CD4-positive, alpha-beta T cell (primary cell): Measurements from ENCODE around the gene NIN. TPM values are rescaled to one million over a fixed set of nuclear protein-coding genes. Genes with fewer than 3 reads are reported as not detected.

ENCODE experiments used
- ATAC-seq: fragments of 200-7000 bp; cut with Tn5 transposase; one replicate; pipeline ENCODE4 v1.10.0; 2022; ENCODE audit warnings: mild to moderate bottlenecking; ENCODE audit not compliant: poor library complexity
- CTCF ChIA-PET: fragments of 350-600 bp; sonication (Branson Sonifier 250); formaldehyde crosslinking; loops from one replicate; lab custom pipeline; 2021; ENCODE audit warnings: antibody characterized with exemption, inconsistent platforms; lab: Charles Lee
- POLR2A ChIA-PET: fragments of 350-600 bp; sonication (Branson Sonifier 250); formaldehyde crosslinking; loops from one replicate; lab custom pipeline; 2021; ENCODE audit warnings: antibody characterized with exemption, inconsistent platforms; lab: Charles Lee
- DNase-seq, 14 experiments: peaks; one replicate each; pipeline ENCODE4 v3.0.0-alpha.2; 2013 to 2020; ENCODE audit warnings: mixed read lengths in 2 of 14
- H3K27ac ChIP-seq, 2 donors: one replicate each; pipeline versions ENCODE4 v1.5.1 to v1.7.0; 2013; ENCODE audit warnings: low read length in 2 of 2, low read depth in 1 of 2, mild to moderate bottlenecking in 1 of 2
- H3K27me3 ChIP-seq, 2 experiments: 1 replicate in 1 of 2; 2 replicates in 1 of 2; pipeline versions ENCODE4 v1.6.1 to v1.7.0; 2013; ENCODE audit warnings: low read length in 2 of 2, control low read depth in 1 of 2, mild to moderate bottlenecking in 1 of 2, moderate library complexity in 1 of 2; ENCODE audit not compliant: insufficient read depth in 2 of 2, control insufficient read depth in 1 of 2
- H3K36me3 ChIP-seq: one replicate; pipeline ENCODE4 v1.6.1; 2013; ENCODE audit warnings: low read length, control low read depth; ENCODE audit not compliant: insufficient read depth
- H3K4me1 ChIP-seq: one replicate; pipeline ENCODE4 v1.6.1; 2013; ENCODE audit warnings: low read length, control low read depth; ENCODE audit not compliant: insufficient read depth
- H3K4me3 ChIP-seq: one replicate; pipeline ENCODE4 v1.5.1; 2013; ENCODE audit warnings: mild to moderate bottlenecking, low read length, moderate library complexity
- H3K9me3 ChIP-seq, 2 experiments: 1 replicate in 1 of 2; 2 replicates in 1 of 2; pipeline versions ENCODE4 v1.6.1 to v1.7.0; 2013; ENCODE audit warnings: low read length in 2 of 2, mild to moderate bottlenecking in 2 of 2, control low read depth in 1 of 2, moderate library complexity in 1 of 2; ENCODE audit not compliant: control insufficient read depth in 1 of 2, insufficient read depth in 1 of 2
- H3K27ac Mint-ChIP-seq: one replicate; pipeline ENCODE4 v1.8.0; 2020; ENCODE audit warnings: mixed read lengths
- H3K27me3 Mint-ChIP-seq: one replicate; pipeline ENCODE4 v1.8.0; 2021; ENCODE audit warnings: mixed read lengths
- H3K36me3 Mint-ChIP-seq: one replicate; pipeline ENCODE4 v1.8.0; 2021; ENCODE audit warnings: low read depth, mixed read lengths
- H3K4me1 Mint-ChIP-seq: one replicate; pipeline ENCODE4 v1.8.0; 2021; ENCODE audit warnings: low read depth, mixed read lengths
- H3K4me3 Mint-ChIP-seq: one replicate; pipeline ENCODE4 v1.8.0; 2020; ENCODE audit warnings: mild to moderate bottlenecking, mixed read lengths
- H3K9me3 Mint-ChIP-seq: one replicate; pipeline ENCODE4 v1.8.0; 2020; ENCODE audit warnings: mixed read lengths
- CTCF ChIP-seq: fragments of 200-600 bp; IDR thresholded peaks from one replicate; pipeline ENCODE4 v1.8.0; 2022; ENCODE audit warnings: antibody characterized with exemption, mild to moderate bottlenecking
- intact Hi-C, 2 experiments: fragments of 100-400 bp; cut with DNase I in 1 of 2; cut with micrococcal nuclease in 1 of 2; formaldehyde crosslinking; loops; one replicate each; pipeline versions ENCODE4 v1.15.1 to v1.9.0; 2023 to 2025; cut with DNase I, micrococcal nuclease
- total RNA-seq, 174 experiments: library from RNA in 2 of 174; stranded (reverse) in 2 of 174; gene quantifications; one replicate each; pipeline ENCODE4 v1.2.3 and lab custom pipeline; 2021 to 2026

Gene NIN
- total RNA-seq, 2 experiments from 2014 or later = 96.8 to 98.5 TPM

- peak overlapping the region; percentile 72 for H3K27ac Mint-ChIP-seq
- DNase-seq = no peak
- peaks cover 24% of the 10 kb centered on the region for H3K4me1 ChIP-seq
- H3K36me3 ChIP-seq = no peaks in the 10 kb centered on the region
- peak overlapping the region; percentile 59 for H3K4me3 Mint-ChIP-seq
- no peak for ATAC-seq
- H3K27ac ChIP-seq = no peak overlapping the region
- intact Hi-C loops = loop anchor here (2.0 to 10.0 kb wide), 4 partner anchors 14 to 973 kb away; no protein-coding TSS in a partner anchor
- no peaks in the 10 kb centered on the region for H3K9me3 ChIP-seq
- POLR2A ChIA-PET = interaction anchor here (0.6 to 1.7 kb wide), 5 partner anchors 13 to 49 kb away, joined by 3 to 16 read pairs (median 7); no protein-coding TSS in a partner anchor
- no peaks in the 10 kb centered on the region for H3K9me3 Mint-ChIP-seq
- H3K27me3 Mint-ChIP-seq = no peaks in the 10 kb centered on the region
- H3K4me3 ChIP-seq = no peak overlapping the region
- no peaks in the 10 kb centered on the region for H3K27me3 ChIP-seq
- peaks cover 51% of the 10 kb centered on the region for H3K4me1 Mint-ChIP-seq
- TF ChIP-seq CTCF = no peak
- CTCF ChIA-PET = interaction anchor here (1.7 kb wide), 1 partner anchor 12 kb away, joined by 4 read pairs; no protein-coding TSS in a partner anchor
- H3K36me3 Mint-ChIP-seq = peaks cover 12% of the 10 kb centered on the region
These were observed 3.9 kb upstream of the NIN start for GRCh38 chr14:50834802-50835276.

GRCh38 chr14:50832935-50833630 lies 2.1 kb upstream of the NIN start:
- ChIA-PET POLR2A (interaction anchor here (1.7 kb wide), 1 partner anchor 27 kb away, joined by 7 read pairs; no protein-coding TSS in a partner anchor), CTCF (interaction anchor here (1.0 kb wide), 1 partner anchor 55 kb away, joined by 3 read pairs; no protein-coding TSS in a partner anchor)
- no peaks in the 10 kb centered on the region for H3K27me3 ChIP-seq
- DNase-seq = no peak
- no peak overlapping the region for H3K4me3 ChIP-seq
- intact Hi-C loops = loop anchor here (2.0 to 10.0 kb wide), 5 partner anchors 14 to 971 kb away; no protein-coding TSS in a partner anchor
- H3K4me1 ChIP-seq = peaks cover 33% of the 10 kb centered on the region
- peaks cover 67% of the 10 kb centered on the region for H3K4me1 Mint-ChIP-seq
- ATAC-seq = no peak
- no peaks in the 10 kb centered on the region for H3K27me3 Mint-ChIP-seq
- H3K36me3 ChIP-seq = no peaks in the 10 kb centered on the region
- peak overlapping the region; percentile 92 for H3K27ac Mint-ChIP-seq
- peak overlapping the region; percentile 82 for H3K4me3 Mint-ChIP-seq
- H3K36me3 Mint-ChIP-seq = peaks cover 22% of the 10 kb centered on the region
- no peaks in the 10 kb centered on the region for H3K9me3 Mint-ChIP-seq
- H3K9me3 ChIP-seq = no peaks in the 10 kb centered on the region
- TF ChIP-seq CTCF = no peak
- no peak overlapping the region for H3K27ac ChIP-seq

- intact Hi-C loops = loop anchor here (2.0 to 10.0 kb wide), 6 partner anchors 13 to 969 kb away; no protein-coding TSS in a partner anchor
- peaks cover 22% of the 10 kb centered on the region for H3K36me3 Mint-ChIP-seq
- H3K9me3 Mint-ChIP-seq = no peaks in the 10 kb centered on the region
- POLR2A ChIA-PET = interaction anchor here (1.1 to 5.4 kb wide), 9 partner anchors 10 to 1212 kb away, joined by 3 to 83 read pairs (median 23); partner anchors contain the start of genes MGAT2 and RPL36AL
- peak overlapping the region; percentile 65 to 88 for H3K27ac ChIP-seq
- CTCF ChIA-PET = interaction anchor here (1.6 to 4.6 kb wide), 2 partner anchors 9 to 28 kb away, joined by 3 to 19 read pairs; no protein-coding TSS in a partner anchor
- no peaks in the 10 kb centered on the region for H3K27me3 ChIP-seq
- no peaks in the 10 kb centered on the region for H3K36me3 ChIP-seq
- H3K4me3 ChIP-seq = peak overlapping the region; percentile 90
- no peak for ATAC-seq
- peaks cover 35% of the 10 kb centered on the region for H3K4me1 ChIP-seq
- H3K27ac Mint-ChIP-seq = peak overlapping the region; percentile 92
- H3K4me3 Mint-ChIP-seq = peak overlapping the region; percentile 99
- H3K9me3 ChIP-seq = no peaks in the 10 kb centered on the region
- DNase-seq = no peak
- H3K27me3 Mint-ChIP-seq = no peaks in the 10 kb centered on the region
- H3K4me1 Mint-ChIP-seq = peaks cover 68% of the 10 kb centered on the region
- TF ChIP-seq CTCF = no peak
These were observed 785 bp upstream of the NIN start for GRCh38 chr14:50831726-50832168.
